HG03378 (cell line): ENCODE results near the gene MORC2.

ENCODE experiments used
- ATAC-seq: cut with Tn5 transposase; IDR thresholded peaks from one replicate; pipeline ENCODE4 v1.9.1; 2021; ENCODE audit warnings: mild to moderate bottlenecking, moderate library complexity; ENCODE audit not compliant: unreplicated experiment

The MORC2 gene

DNA sequence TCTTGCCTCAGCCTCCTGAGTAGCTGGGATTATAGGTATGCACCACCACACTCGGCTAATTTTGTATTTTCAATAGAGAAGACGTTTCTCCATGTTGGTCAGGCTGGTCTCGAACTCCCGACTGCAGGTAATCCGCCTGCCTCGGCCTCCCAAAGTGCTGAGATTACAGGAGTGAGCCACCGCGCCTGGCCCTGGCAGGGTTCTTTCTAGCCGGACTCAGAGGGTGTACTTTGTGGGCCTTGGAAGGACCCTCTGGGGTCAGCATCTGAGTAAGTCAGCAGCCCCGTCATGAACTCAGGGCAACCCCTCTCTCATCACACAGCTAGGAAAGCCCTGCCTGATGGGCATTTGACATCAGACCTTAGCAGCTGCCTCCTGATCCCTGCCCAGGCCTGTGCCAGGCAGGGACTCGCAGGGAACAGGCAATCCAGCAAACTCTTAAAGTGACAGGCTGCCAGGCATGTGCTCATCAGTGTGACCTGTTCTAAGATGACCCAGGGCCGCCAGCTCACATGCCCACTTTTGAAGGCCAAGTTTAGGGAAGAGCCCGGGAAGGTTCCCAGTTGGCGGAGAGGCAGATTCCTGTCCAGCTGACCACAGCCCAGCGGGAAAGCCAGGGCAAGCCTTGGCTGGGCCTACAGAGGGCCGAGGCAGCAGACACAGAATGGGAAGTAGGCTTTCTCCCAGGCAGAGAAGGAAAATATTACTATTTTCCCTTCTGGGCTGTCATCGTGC is 92.9 kb downstream of the MORC2 start:
- no peak for ATAC-seq
